Activated CD8-positive, alpha-beta memory T cell treated with anti-CD3 and anti-CD28 coated beads, Interleukin-2, amount 50 U/mL, for 4 hours (primary cell): ENCODE data around the gene SLC25A41.

Experiments
- DNase-seq: peaks from one replicate; pipeline ENCODE4 v3.0.0-alpha.2; 2020

SLC25A41 gene

GRCh38 chr19:6425732-6426620, 7.6 kb downstream of the SLC25A41 start:
- no peak for DNase-seq

GRCh38 chr19:6424939-6425731, 8.4 kb downstream of the SLC25A41 start:
- peak; percentile 98 for DNase-seq

- DNase-seq = peak; percentile 55
These were observed 9.2 kb downstream of the SLC25A41 start, which contains the start of gene KHSRP for GRCh38 chr19:6424195-6424938. KHSRP (minus strand) TSS chr19:6424811; CDS start chr19:6424701, 110 bp downstream.

GRCh38 chr19:6423499-6424194, 9.9 kb downstream of the SLC25A41 start:
- peak; percentile 39 for DNase-seq

- no peak for DNase-seq
These were observed 12.2 kb downstream of the SLC25A41 start for GRCh38 chr19:6421075-6422014.

- DNase-seq = no peak
These were observed 15.0 kb downstream of the SLC25A41 start for GRCh38 chr19:6418562-6418932.

GRCh38 chr19:6417713-6418561, 15.6 kb downstream of the SLC25A41 start:
- DNase-seq = no peak

- DNase-seq = no peak
These were observed 16.7 kb downstream of the SLC25A41 start for GRCh38 chr19:6416658-6417405.

- DNase-seq = no peak
These were observed 17.9 kb downstream of the SLC25A41 start for GRCh38 chr19:6415591-6416190.

- DNase-seq = no peak
These were observed 18.6 kb downstream of the SLC25A41 start for GRCh38 chr19:6414793-6415590.

- no peak for DNase-seq
These were observed 19.6 kb downstream of the SLC25A41 start for GRCh38 chr19:6413721-6414643.

GRCh38 chr19:6413291-6413690, 20.3 kb downstream of the SLC25A41 start:
- no peak for DNase-seq

GRCh38 chr19:6412447-6413091, 21.0 kb downstream of the SLC25A41 start:
- DNase-seq = peak; percentile 54

GRCh38 chr19:6412061-6412446, 21.5 kb downstream of the SLC25A41 start:
- no peak for DNase-seq

- no peak for DNase-seq
These were observed 24.2 kb downstream of the SLC25A41 start for GRCh38 chr19:6409346-6409745.

GRCh38 chr19:6406401-6406800, 27.2 kb downstream of the SLC25A41 start:
- no peak for DNase-seq
